Stimulated activated CD4-positive, alpha-beta T cell treated with anti-CD3 and anti-CD28 coated beads, Interleukin-15, amount 100 ng/mL, for 24 hours (primary cell): ENCODE results near the gene DNASE2.
"Not testable (repeated sequence)": the region's sequence is repeated elsewhere in the genome, so short reads cannot be mapped to it uniquely, and the experiment has no call there.

ENCODE experiments used
- DNase-seq: peaks from one replicate; pipeline ENCODE4 v3.0.0-alpha.2; 2020

The DNASE2 gene

GRCh38 chr19:12859546-12859945 lies 21.7 kb downstream of the DNASE2 start:
- DNase-seq: no peak

GRCh38 chr19:12858041-12858928 lies 23.0 kb downstream of the DNASE2 start:
- no peak for DNase-seq

GRCh38 chr19:12856653-12857052 lies 24.6 kb downstream of the DNASE2 start:
- no peak for DNase-seq

GRCh38 chr19:12847159-12848139 lies 33.8 kb downstream of the DNASE2 start:
- DNase-seq: peak; percentile 91

GRCh38 chr19:12846613-12847012 lies 34.6 kb downstream of the DNASE2 start:
- DNase-seq: not testable (repeated sequence)

- DNase-seq: no peak
Measured at GRCh38 chr19:12843999-12844732, 37.1 kb downstream of the DNASE2 start.

- no peak for DNase-seq
Measured at GRCh38 chr19:12843328-12843727, 37.9 kb downstream of the DNASE2 start.

GRCh38 chr19:12842511-12842910 lies 38.7 kb downstream of the DNASE2 start:
- no peak for DNase-seq

- DNase-seq: peak; percentile 55
Measured at GRCh38 chr19:12841094-12841493, 40.2 kb downstream of the DNASE2 start.

GRCh38 chr19:12840091-12841079 lies 40.9 kb downstream of the DNASE2 start:
- DNase-seq: peak; percentile 73

- DNase-seq: peak; percentile 34
Measured at GRCh38 chr19:12838886-12839756, 42.1 kb downstream of the DNASE2 start.

- peak; percentile 69 for DNase-seq
Measured at GRCh38 chr19:12838182-12838885, 42.9 kb downstream of the DNASE2 start, which contains the start of gene MAST1. Gene MAST1 (plus strand): TSS chr19:12838515. CDS start chr19:12838573, 58 bp downstream.

- no peak for DNase-seq
Measured at GRCh38 chr19:12837225-12837624, 44.0 kb downstream of the DNASE2 start.

- no peak for DNase-seq
Measured at GRCh38 chr19:12836529-12836863, 44.8 kb downstream of the DNASE2 start.

GRCh38 chr19:12834976-12835757 lies 46.1 kb downstream of the DNASE2 start:
- peak; percentile 53 for DNase-seq

- peak; percentile 24 for DNase-seq
Measured at GRCh38 chr19:12834566-12834943, 46.7 kb downstream of the DNASE2 start, which contains the start of gene RTBDN. Gene RTBDN (minus strand): TSS chr19:12834579. CDS start chr19:12829979, 4,600 bp downstream.

GRCh38 chr19:12833738-12834565 lies 47.3 kb downstream of the DNASE2 start:
- peak; percentile 64 for DNase-seq

GRCh38 chr19:12833418-12833737 lies 47.9 kb downstream of the DNASE2 start:
- no peak for DNase-seq
